Coronary artery (tissue), 2 donors: ENCODE measurements around the gene DGKG.

Experiments used
- DNase-seq: peaks from one replicate; pipeline ENCODE4 v3.0.0-alpha.2; 2017; ENCODE audit warnings: low spot score
- H3K27ac ChIP-seq, 2 donors: fragments of 200-600 bp; sonication (generic); one replicate each; pipeline ENCODE4 v1.5.1; 2016 to 2019
- H3K4me3 ChIP-seq: fragments of 200-600 bp; sonication (generic); 2 replicates; pipeline ENCODE4 v1.5.1; 2016; ENCODE audit warnings: mild to moderate bottlenecking, moderate library complexity
- CTCF ChIP-seq: fragments of 200-600 bp; sonication (generic); IDR thresholded peaks from one replicate; pipeline ENCODE4 v1.5.1; 2019; ENCODE audit warnings: antibody characterized with exemption

DGKG gene

DNA sequence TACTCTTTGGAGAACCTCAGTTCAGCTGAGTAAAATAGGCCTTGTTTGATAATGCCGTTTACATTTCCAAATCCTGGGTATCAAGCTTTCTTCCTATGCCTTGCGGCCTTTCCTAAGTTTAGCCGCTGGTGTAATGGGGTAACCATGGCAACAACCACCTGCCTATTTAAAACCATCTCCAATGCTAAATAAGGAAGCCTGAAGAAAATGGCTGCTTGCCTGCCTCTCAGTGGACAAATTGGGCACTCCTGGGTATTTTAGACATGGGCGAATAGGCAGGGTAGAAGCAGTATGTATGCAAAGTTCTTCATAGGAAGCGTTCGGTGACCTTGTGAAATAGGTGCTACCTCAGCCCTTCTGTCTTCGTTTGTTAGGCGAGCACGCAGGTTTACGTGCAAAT, 122.7 kb downstream of the DGKG start:
- peak; percentile 41 for DNase-seq
- TF ChIP-seq CTCF = no peak
- Histone ChIP-seq H3K4me3 (no peak overlapping the region), H3K27ac (no peak overlapping the region)

GRCh38 chr3:186237915-186238314, 124.1 kb downstream of the DGKG start:
- no peak overlapping the region for H3K4me3 ChIP-seq
- TF ChIP-seq CTCF = no peak
- no peak for DNase-seq
- H3K27ac ChIP-seq = no peak overlapping the region

- no peak for TF ChIP-seq CTCF
- Histone ChIP-seq H3K4me3 (no peak overlapping the region), H3K27ac (no peak overlapping the region)
- no peak for DNase-seq
These were observed 125.5 kb downstream of the DGKG start for GRCh38 chr3:186236357-186237020.

GRCh38 chr3:186235554-186235953, 126.5 kb downstream of the DGKG start:
- Histone ChIP-seq H3K4me3 (no peak overlapping the region), H3K27ac (no peak overlapping the region)
- no peak for TF ChIP-seq CTCF
- no peak for DNase-seq

GRCh38 chr3:186234152-186234551, 127.9 kb downstream of the DGKG start:
- no peak for TF ChIP-seq CTCF

DNA sequence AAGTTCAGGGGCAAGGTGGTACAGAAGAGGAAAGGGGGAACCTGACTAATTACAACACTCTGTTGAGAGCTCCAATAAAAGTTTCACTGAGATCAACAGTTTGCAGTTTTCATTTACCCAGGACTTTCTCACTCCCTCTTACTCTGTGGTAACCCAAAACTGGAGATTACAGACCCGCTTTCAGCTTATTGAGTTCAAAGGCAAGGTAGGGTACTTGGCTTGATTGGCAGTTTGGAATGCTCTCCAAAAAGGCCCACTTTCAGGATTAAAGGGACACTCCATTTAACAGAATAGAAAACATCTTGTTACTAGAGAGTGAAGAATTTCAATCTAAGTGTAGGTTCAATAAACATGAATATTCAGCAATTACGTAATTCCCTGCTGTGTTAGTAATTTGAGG, 135.6 kb downstream of the DGKG start:
- TF ChIP-seq CTCF = no peak
- no peak overlapping the region for H3K27ac ChIP-seq
- DNase-seq = no peak

More at GRCh38 chr3:186234152-186234551, 127.9 kb downstream of the DGKG start:
- DNase-seq = no peak
- Histone ChIP-seq H3K27ac (no peak overlapping the region), H3K4me3 (no peak overlapping the region)

DNA sequence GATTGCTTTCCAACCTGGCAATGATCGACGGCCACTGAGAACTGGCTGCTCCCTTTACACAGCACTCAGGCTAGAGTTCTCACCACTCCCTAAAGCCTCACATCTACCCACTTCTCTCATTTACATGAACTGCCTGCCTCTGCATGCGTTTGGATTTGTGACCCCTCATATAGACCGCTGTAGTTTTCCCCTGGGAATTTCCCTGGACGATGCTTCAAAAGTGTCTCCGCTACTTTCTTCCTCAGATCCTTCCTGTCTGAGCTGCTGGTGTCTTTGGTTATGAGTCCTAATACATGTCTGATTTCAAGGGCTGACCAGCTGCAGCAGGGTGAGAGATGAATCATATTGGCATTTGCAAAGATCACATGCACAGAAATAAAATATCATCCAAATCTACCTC, 136.4 kb downstream of the DGKG start:
- TF ChIP-seq CTCF = no peak
- Histone ChIP-seq H3K27ac (no peak overlapping the region), H3K4me3 (no peak overlapping the region)
- no peak for DNase-seq

More for the DNA sequence above, 135.6 kb downstream of the DGKG start:
- no peak overlapping the region for H3K4me3 ChIP-seq
